ENCODE results near the gene ABCA9.

DNA sequence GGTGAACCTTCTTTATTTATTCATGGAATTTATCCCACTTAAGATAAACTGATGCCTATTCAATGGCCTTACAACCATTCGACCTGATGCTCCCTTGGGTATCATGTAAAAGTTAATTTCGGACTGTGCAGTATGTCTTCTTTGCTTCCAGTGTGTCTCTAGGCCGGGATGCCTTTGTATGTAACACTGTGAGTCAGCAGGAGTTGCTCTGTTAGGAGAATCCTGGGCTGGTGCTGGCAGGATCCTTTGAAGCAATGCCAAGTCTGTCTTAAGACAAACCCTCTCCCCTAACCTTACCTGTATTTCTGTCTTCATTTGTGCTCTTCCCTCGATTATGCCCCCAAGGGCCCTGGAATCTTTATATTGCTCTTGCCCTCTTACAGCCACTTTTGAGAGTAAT lies 67.6 kb downstream of the ABCA9 start:
- TF ChIP-seq, protein P1, sequence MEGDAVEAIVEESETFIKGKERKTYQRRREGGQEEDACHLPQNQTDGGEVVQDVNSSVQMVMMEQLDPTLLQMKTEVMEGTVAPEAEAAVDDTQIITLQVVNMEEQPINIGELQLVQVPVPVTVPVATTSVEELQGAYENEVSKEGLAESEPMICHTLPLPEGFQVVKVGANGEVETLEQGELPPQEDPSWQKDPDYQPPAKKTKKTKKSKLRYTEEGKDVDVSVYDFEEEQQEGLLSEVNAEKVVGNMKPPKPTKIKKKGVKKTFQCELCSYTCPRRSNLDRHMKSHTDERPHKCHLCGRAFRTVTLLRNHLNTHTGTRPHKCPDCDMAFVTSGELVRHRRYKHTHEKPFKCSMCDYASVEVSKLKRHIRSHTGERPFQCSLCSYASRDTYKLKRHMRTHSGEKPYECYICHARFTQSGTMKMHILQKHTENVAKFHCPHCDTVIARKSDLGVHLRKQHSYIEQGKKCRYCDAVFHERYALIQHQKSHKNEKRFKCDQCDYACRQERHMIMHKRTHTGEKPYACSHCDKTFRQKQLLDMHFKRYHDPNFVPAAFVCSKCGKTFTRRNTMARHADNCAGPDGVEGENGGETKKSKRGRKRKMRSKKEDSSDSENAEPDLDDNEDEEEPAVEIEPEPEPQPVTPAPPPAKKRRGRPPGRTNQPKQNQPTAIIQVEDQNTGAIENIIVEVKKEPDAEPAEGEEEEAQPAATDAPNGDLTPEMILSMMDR (IDR thresholded peaks at IDR 0.05): no peak
- TF ChIP-seq EZH2 (IDR thresholded peaks at IDR 0.05): no peak
